Measurements from ENCODE around the gene GOLPH3L. TPM values are rescaled to one million over a fixed set of nuclear protein-coding genes. Genes with fewer than 3 reads are reported as not detected.
A peak's percentile ranks its signal among the peaks of the same experiment; 100 is the strongest.
"Not testable (repeated sequence)": the region's sequence is repeated elsewhere in the genome, so short reads cannot be mapped to it uniquely, and the experiment has no call there.

GOLPH3L gene
- total RNA-seq, 4 donors from 2014 or later, result 23.1 to 41.3 (median 35.3) TPM

DNA sequence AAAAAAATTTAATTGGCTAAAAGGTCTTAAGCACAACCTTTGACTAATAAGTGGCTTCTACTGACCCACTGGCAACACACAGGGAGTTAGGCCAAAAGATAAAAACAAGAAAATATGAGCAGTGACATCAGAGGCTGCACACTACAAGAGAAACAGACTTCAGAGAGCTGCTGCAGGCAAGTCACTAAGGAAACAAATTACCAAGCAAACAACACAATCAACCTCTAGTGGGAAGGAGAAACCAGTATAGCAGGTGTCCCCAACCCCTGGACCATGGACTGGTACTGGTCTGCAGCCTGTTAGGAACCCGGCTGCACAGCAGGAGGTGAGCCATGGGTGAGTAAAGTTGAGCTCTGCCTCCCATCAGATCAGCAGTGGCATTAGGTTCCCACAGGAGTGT, 46.8 kb downstream of the GOLPH3L start:
- peak in 2 of 3 donors; percentile 63 to 68 for DNase-seq
- Histone ChIP-seq H3K27me3 (no peaks in the 10 kb centered on the region), H3K9me3 (no peaks in the 10 kb centered on the region), H3K4me3 (no peak overlapping the region), H3K36me3 (peaks cover 0 to 39% (median 0%) of the 10 kb centered on the region in 3 donors), H3K27ac (peak overlapping the region in 2 of 4 donors; percentile 15 to 58), H3K4me1 (no peaks in the 10 kb centered on the region)
- TF ChIP-seq POLR2A (IDR thresholded peaks at IDR 0.05) (no peak), CTCF (IDR thresholded peaks at IDR 0.05) (peak in 3 of 6 experiments; percentile 12 to 14 (median 12))

- H3K36me3 ChIP-seq, result peaks cover 0 to 40% (median 0%) of the 10 kb centered on the region in 3 donors
- TF ChIP-seq CTCF (IDR thresholded peaks at IDR 0.05) (no peak), POLR2A (IDR thresholded peaks at IDR 0.05) (no peak)
- H3K27ac ChIP-seq, result peak overlapping the region in 1 of 4 donors; percentile 13
- H3K27me3 ChIP-seq, result no peaks in the 10 kb centered on the region
- no peak for DNase-seq
- H3K4me1 ChIP-seq, result no peaks in the 10 kb centered on the region
- no peaks in the 10 kb centered on the region for H3K9me3 ChIP-seq
- H3K4me3 ChIP-seq, result no peak overlapping the region
These were observed 47.4 kb downstream of the GOLPH3L start for GRCh38 chr1:150649441-150650075.

- TF ChIP-seq CTCF (IDR thresholded peaks at IDR 0.05) (no peak), POLR2A (IDR thresholded peaks at IDR 0.05) (no peak)
- H3K27me3 ChIP-seq, result no peaks in the 10 kb centered on the region
These were observed 54.7 kb downstream of the GOLPH3L start for GRCh38 chr1:150642296-150642695.

GRCh38 chr1:150641126-150641815, 55.7 kb downstream of the GOLPH3L start:
- H3K4me3 ChIP-seq, H3K9me3 ChIP-seq, DNase-seq, H3K4me1 ChIP-seq, H3K27me3 ChIP-seq, H3K27ac ChIP-seq: not testable (repeated sequence)
- peaks cover 0 to 10% (median 0%) of the 10 kb centered on the region in 3 donors for H3K36me3 ChIP-seq

More at GRCh38 chr1:150642296-150642695, 54.7 kb downstream of the GOLPH3L start:
- Histone ChIP-seq H3K9me3 (no peaks in the 10 kb centered on the region), H3K4me1 (no peaks in the 10 kb centered on the region), H3K4me3 (no peak overlapping the region), H3K27ac (no peak overlapping the region), H3K36me3 (peaks cover 0 to 21% (median 0%) of the 10 kb centered on the region in 3 donors)
- DNase-seq, result no peak

DNA sequence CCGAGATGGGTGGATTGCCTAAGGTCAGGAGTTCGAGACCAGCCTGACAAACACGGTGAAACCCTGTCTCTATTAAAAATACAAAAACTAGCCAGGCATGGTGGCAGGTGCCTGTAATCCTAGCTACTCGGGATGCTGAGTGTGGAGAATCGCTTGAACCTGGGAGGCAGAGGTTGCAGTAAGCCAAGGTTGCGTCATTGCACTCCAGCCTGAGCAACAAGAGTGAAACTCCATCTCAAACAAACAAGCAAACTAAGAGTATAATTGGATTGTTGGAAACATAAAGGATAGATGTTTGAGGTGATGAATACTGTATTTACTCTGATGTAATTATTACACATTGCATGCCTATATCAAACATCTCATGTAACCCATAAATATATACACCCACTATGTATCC, 58.5 kb downstream of the GOLPH3L start:
- H3K36me3 ChIP-seq, H3K4me3 ChIP-seq, H3K27me3 ChIP-seq, H3K4me1 ChIP-seq, DNase-seq, H3K9me3 ChIP-seq, H3K27ac ChIP-seq: not testable (repeated sequence)

DNA sequence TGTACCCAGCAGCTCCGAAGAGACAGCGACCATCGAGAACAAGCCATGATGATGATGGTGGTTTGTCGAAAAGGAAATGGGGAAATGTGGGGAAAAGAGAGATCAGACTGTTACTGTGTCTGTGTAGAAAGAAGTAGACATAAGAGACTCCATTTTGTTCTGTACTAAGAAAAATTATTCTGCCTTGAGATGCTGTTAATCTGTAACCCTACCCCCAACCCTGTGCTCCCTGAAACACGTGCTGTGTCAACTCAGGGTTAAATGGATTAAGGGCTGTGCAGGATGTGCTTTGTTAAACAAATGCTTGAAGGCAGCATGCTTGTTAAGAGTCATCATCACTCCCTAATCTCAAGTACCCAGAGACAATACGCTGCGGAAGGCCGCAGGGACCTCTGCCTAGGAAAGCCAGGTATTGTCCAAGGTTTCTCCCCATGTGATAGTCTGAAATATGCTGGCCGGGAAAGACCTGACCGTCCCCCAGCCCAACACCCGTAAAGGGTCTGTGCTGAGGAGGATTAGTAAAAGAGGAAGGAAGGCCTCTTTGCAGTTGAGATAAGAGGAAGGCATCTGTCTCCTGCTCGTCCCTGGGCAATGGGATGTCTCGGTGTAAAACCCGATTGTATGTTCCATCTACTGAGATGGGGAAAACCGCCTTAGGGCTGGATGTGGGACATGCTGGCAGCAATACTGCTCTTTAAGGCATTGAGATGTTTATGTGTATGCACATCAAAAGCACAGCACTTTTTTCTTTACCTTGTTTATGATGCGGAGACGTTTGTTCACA, 61.9 kb downstream of the GOLPH3L start:
- not testable (repeated sequence) for DNase-seq, H3K4me1 ChIP-seq, H3K4me3 ChIP-seq, H3K36me3 ChIP-seq, H3K27ac ChIP-seq, H3K27me3 ChIP-seq, H3K9me3 ChIP-seq
